Fibroblast of villous mesenchyme (primary cell): ENCODE measurements around the gene CXCR3. TPM values are rescaled to one million over a fixed set of nuclear protein-coding genes. Genes with fewer than 3 reads are reported as not detected.
"Not testable (repeated sequence)": the region's sequence is repeated elsewhere in the genome, so short reads cannot be mapped to it uniquely, and the experiment has no call there.

Source experiments
- DNase-seq: peaks from one replicate; pipeline ENCODE4 v3.0.0-alpha.2; 2010; ENCODE audit warnings: low read depth
- H3K4me3 ChIP-seq: 2 replicates; pipeline ENCODE4 v1.5.1; 2011; ENCODE audit warnings: low read depth, mild to moderate bottlenecking, low read length
- CTCF ChIP-seq: IDR thresholded peaks from 2 replicates; pipeline ENCODE4 v1.5.1; 2012; ENCODE audit warnings: low read depth, mild to moderate bottlenecking, low read length; ENCODE audit not compliant: insufficient read depth
- total RNA-seq: library from RNA; depleted of rRNA; stranded (reverse); fragments of >200 nt; gene quantifications from 2 replicates; pipeline ENCODE4 v1.2.3, GENCODE V29; 2012

Gene CXCR3
- total RNA-seq, 1 donor = not detected

GRCh38 chrX:71599965-71600364, 18.3 kb downstream of the CXCR3 start:
- no peak for DNase-seq
- no peak overlapping the region for H3K4me3 ChIP-seq
- TF ChIP-seq CTCF = no peak

DNA sequence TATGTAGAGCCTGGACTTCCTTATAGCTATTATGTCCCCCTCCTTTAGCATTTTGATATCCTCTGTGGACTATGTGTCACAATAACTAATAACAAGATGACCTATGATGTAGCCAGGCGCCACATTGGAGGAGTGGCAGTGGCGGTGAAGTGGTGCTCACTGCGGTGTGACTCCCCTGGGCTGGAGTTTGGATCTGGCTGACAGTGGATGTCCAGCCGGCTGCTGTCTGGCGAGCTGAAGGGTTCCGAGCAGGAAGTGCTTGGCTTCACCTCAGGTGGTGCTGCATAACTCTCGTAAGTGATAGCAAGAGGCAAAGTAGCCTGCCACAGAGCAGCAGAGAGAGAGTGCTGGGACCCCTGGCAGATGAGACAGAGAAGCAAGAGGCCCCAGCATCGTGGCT, 25.1 kb downstream of the CXCR3 start:
- not testable (repeated sequence) for DNase-seq, H3K4me3 ChIP-seq

- no peak for TF ChIP-seq CTCF
- DNase-seq = no peak
These were observed 31.4 kb downstream of the CXCR3 start for GRCh38 chrX:71586929-71587328.

DNA sequence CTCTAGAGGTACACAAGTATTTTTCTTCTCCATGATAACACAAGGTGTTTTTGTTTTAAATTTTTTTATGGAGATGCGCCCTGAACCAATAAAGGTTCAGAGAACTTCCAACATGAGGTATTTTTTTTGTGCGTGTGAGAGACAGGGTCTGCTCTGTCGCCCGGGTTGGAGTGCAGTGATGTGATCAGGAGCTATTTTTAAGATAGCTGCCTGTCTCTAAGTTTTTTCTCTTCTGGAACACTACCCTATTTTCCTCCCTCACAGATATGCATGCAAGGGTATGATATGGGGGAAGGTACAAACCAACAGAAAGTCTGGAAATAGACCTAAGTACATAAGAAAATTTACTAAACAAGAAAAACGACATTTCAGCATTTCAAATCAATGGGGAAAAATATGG, 37.1 kb downstream of the CXCR3 start:
- no peak for TF ChIP-seq CTCF
- no peak for DNase-seq
- H3K4me3 ChIP-seq = no peak overlapping the region

More at GRCh38 chrX:71586929-71587328, 31.4 kb downstream of the CXCR3 start:
- H3K4me3 ChIP-seq = no peak overlapping the region

DNA sequence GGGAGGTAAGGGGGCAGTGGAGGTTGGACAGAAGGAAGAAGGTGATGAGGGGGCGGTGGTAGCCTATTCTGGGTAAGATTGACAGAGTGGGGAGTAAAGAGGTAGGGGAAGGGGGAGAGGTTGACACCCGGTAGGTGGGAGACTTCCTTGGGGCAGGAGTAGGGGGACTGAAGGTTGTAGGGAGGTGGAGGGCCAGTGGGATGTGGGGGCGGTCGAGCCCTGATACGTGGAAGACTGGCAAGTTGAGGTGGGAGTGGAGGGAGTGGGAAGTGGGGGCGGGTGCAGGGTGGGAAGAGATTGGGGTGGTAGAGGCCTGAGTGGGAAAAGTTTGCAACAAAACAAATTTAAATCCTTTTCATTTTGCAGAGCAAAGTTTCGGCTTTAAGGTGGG, 38.3 kb downstream of the CXCR3 start:
- DNase-seq = no peak
- TF ChIP-seq CTCF = no peak
- H3K4me3 ChIP-seq = no peak overlapping the region

- no peak for TF ChIP-seq CTCF
- no peak overlapping the region for H3K4me3 ChIP-seq
- no peak for DNase-seq
These were observed 38.9 kb downstream of the CXCR3 start for GRCh38 chrX:71579136-71579989.

- no peak for DNase-seq
- H3K4me3 ChIP-seq = no peak within 1 kb of the TSS
- no peak for TF ChIP-seq CTCF
These were observed 39.8 kb downstream of the CXCR3 start, which contains the start of gene GCNA for GRCh38 chrX:71578253-71579135. Gene GCNA (plus strand): TSS chrX:71578437. CDS start chrX:71580822, 2,385 bp downstream.
